Transverse colon (tissue), 4 donors: ENCODE data around the gene ALOX15B. TPM values are rescaled to one million over a fixed set of nuclear protein-coding genes. Genes with fewer than 3 reads are reported as not detected.

Source experiments
- DNase-seq: peaks from one replicate; pipeline ENCODE4 v3.0.0-alpha.2; 2019
- H3K27ac ChIP-seq, 4 donors: fragments of 200-600 bp; sonication (generic); 2 replicates each; pipeline ENCODE4 v1.5.1; 2016 to 2018; ENCODE audit warnings: inconsistent platforms in 4 of 4
- H3K27me3 ChIP-seq: fragments of 200-600 bp; sonication (generic); 2 replicates; pipeline ENCODE4 v1.5.1; 2017; ENCODE audit warnings: inconsistent platforms
- H3K36me3 ChIP-seq, 4 donors: fragments of 200-600 bp; sonication (generic); 2 replicates each; pipeline ENCODE4 v1.5.1; 2017 to 2019; ENCODE audit warnings: inconsistent platforms in 4 of 4
- H3K4me1 ChIP-seq, 4 donors: fragments of 200-600 bp; sonication (generic); 2 replicates each; pipeline ENCODE4 v1.5.1; 2017 to 2020; ENCODE audit warnings: inconsistent platforms in 4 of 4
- H3K4me3 ChIP-seq, 4 donors: fragments of 200-600 bp; sonication (generic); 1 replicate in 1 of 4; 2 replicates in 3 of 4; pipeline versions ENCODE4 v1.5.1 to v1.6.1; 2017 to 2019; ENCODE audit warnings: inconsistent platforms in 4 of 4
- H3K9me3 ChIP-seq, 2 donors: fragments of 200-600 bp; sonication (generic); 2 replicates each; pipeline ENCODE4 v1.5.1; 2017 to 2019; ENCODE audit warnings: inconsistent platforms in 2 of 2
- CTCF ChIP-seq, 5 experiments: fragments of 200-600 bp in 3 of 5; fragments of 450-650 bp in 2 of 5; sonication (generic) in 3 of 5; IDR thresholded peaks; 1 replicate in 2 of 5; 2 replicates in 3 of 5; pipeline ENCODE4 v1.5.1; 2016 to 2017; ENCODE audit warnings: antibody characterized with exemption in 5 of 5, inconsistent platforms in 3 of 5, mild to moderate bottlenecking in 2 of 5, moderate library complexity in 1 of 5
- EP300 ChIP-seq: sonication (generic); formaldehyde crosslinking; IDR thresholded peaks from one replicate; pipeline ENCODE4 v1.6.1; 2017; ENCODE audit warnings: antibody characterized with exemption, low read depth
- POLR2A ChIP-seq: fragments of 450-650 bp; IDR thresholded peaks from one replicate; pipeline ENCODE4 v1.6.1; 2016; ENCODE audit warnings: antibody characterized with exemption, mild to moderate bottlenecking, moderate library complexity
- POLR2AphosphoS5 ChIP-seq, 3 donors: sonication (generic); formaldehyde crosslinking; IDR thresholded peaks; one replicate each; pipeline ENCODE4 v1.6.1; 2016; ENCODE audit warnings: antibody characterized with exemption in 3 of 3
- WGBS, 2 donors: methylation state at CpG; one replicate each; pipeline ENCODE4 v1.1.5; 2018; ENCODE audit warnings: low coverage in 1 of 2; 5-methylcytosine and 5-hydroxymethylcytosine counted together
- in situ Hi-C, 4 donors: fragments of 200-750 bp; cut with MboI; loops; one replicate each; pipeline versions ENCODE4 v1.15.0 to v1.15.1; 2017; ENCODE audit warnings: low sequenced_read_pairs in 3 of 4, low pct_ligation_motif_present in 1 of 4, low pct_unique_long_range_greater_than_20kb in 1 of 4
- intact Hi-C: fragments of 100-400 bp; cut with DNase I; formaldehyde crosslinking; loops from one replicate; pipeline ENCODE4 v1.15.1; 2023; ENCODE audit warnings: low total_unique reads
- total RNA-seq, 4 donors: library from RNA; depleted of rRNA; stranded (reverse); fragments of >200 nt; gene quantifications; one replicate each; pipeline ENCODE4 v1.1.0, GENCODE V29; 2016

The ALOX15B gene
- total RNA-seq, 4 donors from 2014 or later, result 3.3 to 44.4 (median 5.4) TPM

GRCh38 chr17:8005357-8005756 lies 33.5 kb upstream of the ALOX15B start:
- DNase-seq, result no peak
- peaks cover 0 to 16% (median 13%) of the 10 kb centered on the region in 4 donors for H3K4me1 ChIP-seq
- H3K27ac ChIP-seq, result no peak overlapping the region
- in situ Hi-C loops (no loop called here), intact Hi-C loops (no loop called here)
- H3K36me3 ChIP-seq, result no peaks in the 10 kb centered on the region
- H3K4me3 ChIP-seq, result no peak overlapping the region
- 95 to 100% methylated on average over 1 of the region's 1 CpG for WGBS, 2 donors
- no peaks in the 10 kb centered on the region for H3K9me3 ChIP-seq
- H3K27me3 ChIP-seq, result peaks cover 62% of the 10 kb centered on the region
- TF ChIP-seq POLR2A (no peak), POLR2AphosphoS5 (IDR thresholded peaks at IDR 0.05) (no peak), EP300 (no peak), CTCF (IDR thresholded peaks at IDR 0.05) (no peak)

GRCh38 chr17:8005967-8006730 lies 32.7 kb upstream of the ALOX15B start:
- no peaks in the 10 kb centered on the region for H3K9me3 ChIP-seq
- H3K27ac ChIP-seq, result no peak overlapping the region
- H3K27me3 ChIP-seq, result peaks cover 54% of the 10 kb centered on the region
- in situ Hi-C loops (no loop called here), intact Hi-C loops (no loop called here)
- no peaks in the 10 kb centered on the region for H3K36me3 ChIP-seq
- 92% methylated on average over 30 of the region's 30 CpGs; no CpG with 5 or more reads in 1 of the 2 donors for WGBS, 2 donors
- no peak for DNase-seq
- no peak for TF ChIP-seq POLR2AphosphoS5 (IDR thresholded peaks at IDR 0.05)
- TF ChIP-seq EP300, result no peak
- TF ChIP-seq CTCF (IDR thresholded peaks at IDR 0.05), result no peak
- no peak for TF ChIP-seq POLR2A
- H3K4me3 ChIP-seq, result no peak overlapping the region
- H3K4me1 ChIP-seq, result peaks cover 0 to 16% (median 13%) of the 10 kb centered on the region in 4 donors

- H3K27me3 ChIP-seq, result peaks cover 47% of the 10 kb centered on the region
- WGBS, 2 donors, result 74% methylated on average over 14 of the region's 14 CpGs; no CpG with 5 or more reads in 1 of the 2 donors
- no peaks in the 10 kb centered on the region for H3K36me3 ChIP-seq
- no peaks in the 10 kb centered on the region for H3K9me3 ChIP-seq
- no peak overlapping the region for H3K4me3 ChIP-seq
- no peak overlapping the region for H3K27ac ChIP-seq
- in situ Hi-C loops, result no loop called here
- no peak for DNase-seq
- intact Hi-C loops, result no loop called here
- H3K4me1 ChIP-seq, result peaks cover 0 to 15% (median 12%) of the 10 kb centered on the region in 4 donors
- TF ChIP-seq CTCF (IDR thresholded peaks at IDR 0.05) (no peak), EP300 (no peak), POLR2AphosphoS5 (IDR thresholded peaks at IDR 0.05) (no peak), POLR2A (no peak)
These were observed 31.8 kb upstream of the ALOX15B start for GRCh38 chr17:8006836-8007680.

GRCh38 chr17:8007836-8008235 lies 31.0 kb upstream of the ALOX15B start:
- in situ Hi-C loops, result no loop called here
- DNase-seq, result no peak
- Histone ChIP-seq H3K36me3 (no peaks in the 10 kb centered on the region), H3K27ac (no peak overlapping the region), H3K27me3 (peaks cover 40% of the 10 kb centered on the region), H3K4me3 (no peak overlapping the region), H3K9me3 (no peaks in the 10 kb centered on the region), H3K4me1 (peaks cover 0 to 9% (median 8%) of the 10 kb centered on the region in 4 donors)
- TF ChIP-seq POLR2A (no peak), EP300 (no peak), CTCF (IDR thresholded peaks at IDR 0.05) (no peak), POLR2AphosphoS5 (IDR thresholded peaks at IDR 0.05) (no peak)
- intact Hi-C loops, result no loop called here
- 96% methylated on average over 5 of the region's 5 CpGs; no CpG with 5 or more reads in 1 of the 2 donors for WGBS, 2 donors
